PC-3 (cell line): ENCODE measurements around the gene GIPC2. TPM values are rescaled to one million over a fixed set of nuclear protein-coding genes. Genes with fewer than 3 reads are reported as not detected.

Experiments
- ATAC-seq: fragments of 200-7000 bp; cut with Tn5 transposase; 2 replicates; pipeline ENCODE4 v1.9.1; 2020; ENCODE audit warnings: mild to moderate bottlenecking, moderate library complexity
- BruUV-seq: library from RNA; stranded (reverse); fragments of 400-500 nt; replicated peaks from 2 replicates; lab custom pipeline; 2021; lab: Mats Ljungman, UMichigan
- CTCF ChIA-PET: fragments of 300-600 bp; sonication (Branson Sonifier 250); formaldehyde crosslinking; loops from one replicate; lab custom pipeline; 2022; ENCODE audit warnings: antibody characterized with exemption; lab: Charles Lee
- POLR2A ChIA-PET: fragments of 300-600 bp; sonication (Branson Sonifier 250); formaldehyde crosslinking; loops from one replicate; lab custom pipeline; 2022; ENCODE audit warnings: antibody characterized with exemption; ENCODE audit not compliant: unreplicated experiment; lab: Charles Lee
- DNase-seq: peaks from one replicate; pipeline ENCODE4 v3.0.0-alpha.2; 2015
- H2AFZ ChIP-seq: fragments of 300-600 bp; sonication (generic); 2 replicates; pipeline ENCODE4 v1.6.0; 2016; ENCODE audit warnings: antibody characterized with exemption, low read length
- H3F3A ChIP-seq: fragments of 300-600 bp; sonication (generic); one replicate; pipeline ENCODE4 v1.6.0; 2017; ENCODE audit warnings: antibody characterized with exemption, low read length, control low read depth, mild to moderate bottlenecking; ENCODE audit not compliant: unreplicated experiment
- H3K27ac ChIP-seq: fragments of 300-600 bp; sonication (generic); 2 replicates; pipeline ENCODE4 v1.5.1; 2016; ENCODE audit warnings: mild to moderate bottlenecking, low read length
- H3K27me3 ChIP-seq: fragments of 300-600 bp; sonication (generic); 2 replicates; pipeline ENCODE4 v1.6.1; 2016; ENCODE audit warnings: low read length, mixed read lengths
- H3K36me3 ChIP-seq: fragments of 300-600 bp; sonication (generic); 2 replicates; pipeline ENCODE4 v1.6.1; 2016; ENCODE audit warnings: low read depth, mixed run types, low read length, mixed read lengths
- H3K4me1 ChIP-seq: fragments of 300-600 bp; sonication (generic); 2 replicates; pipeline ENCODE4 v1.5.1; 2016; ENCODE audit warnings: low read length; ENCODE audit not compliant: insufficient read depth
- H3K4me2 ChIP-seq: fragments of 300-600 bp; sonication (generic); 2 replicates; pipeline ENCODE4 v1.6.0; 2016; ENCODE audit warnings: low read length
- H3K4me3 ChIP-seq: fragments of 300-600 bp; sonication (generic); 2 replicates; pipeline ENCODE4 v1.5.1; 2016; ENCODE audit warnings: mild to moderate bottlenecking, low read length, mixed read lengths
- H3K79me2 ChIP-seq: fragments of 300-600 bp; sonication (generic); 2 replicates; pipeline ENCODE4 v1.6.1; 2017; ENCODE audit warnings: low read length, mixed read lengths
- H3K9ac ChIP-seq: fragments of 300-600 bp; sonication (generic); 2 replicates; pipeline ENCODE4 v1.6.0; 2016; ENCODE audit warnings: mild to moderate bottlenecking, low read length
- H3K9me2 ChIP-seq: fragments of 300-600 bp; sonication (generic); replicated peaks from 2 replicates; pipeline ENCODE4 v1.6.1; 2016; ENCODE audit warnings: mixed run types, low read length, mixed read lengths
- H3K9me3 ChIP-seq: fragments of 300-600 bp; sonication (generic); 2 replicates; pipeline ENCODE4 v1.6.1; 2016; ENCODE audit warnings: low read length, mixed read lengths
- H4K20me1 ChIP-seq: fragments of 300-600 bp; sonication (generic); 2 replicates; pipeline ENCODE4 v1.6.1; 2016; ENCODE audit warnings: low read length, mixed read lengths
- CTCF ChIP-seq: fragments of 300-600 bp; sonication (generic); conservative IDR thresholded peaks from 2 replicates; pipeline ENCODE4 v1.5.1; 2017; ENCODE audit warnings: antibody characterized with exemption, low read depth, mild to moderate bottlenecking, low read length
- EZH2 ChIP-seq: fragments of 300-600 bp; sonication (generic); IDR thresholded peaks from one replicate; pipeline ENCODE4 v1.6.1; 2017; ENCODE audit warnings: antibody characterized with exemption, mild to moderate bottlenecking, low read length; ENCODE audit not compliant: unreplicated experiment
- EZH2phosphoT487 ChIP-seq: fragments of 300-600 bp; sonication (generic); IDR thresholded peaks from 2 replicates; pipeline ENCODE4 v1.6.1; 2018; ENCODE audit warnings: mild to moderate bottlenecking, antibody characterized with exemption, low read length, borderline replicate concordance
- intact Hi-C: fragments of 100-400 bp; cut with micrococcal nuclease; formaldehyde crosslinking; loops from 2 replicates; pipeline ENCODE4 v1.9.0; 2023
- total RNA-seq: library from RNA; depleted of rRNA; stranded (reverse); fragments of >200 nt; gene quantifications from 2 replicates; pipeline ENCODE4 v1.2.3, GENCODE V29; 2014

GIPC2 gene
- total RNA-seq, 1 experiment from 2014 or later, result not detected

GRCh38 chr1:78132174-78132947, 86.6 kb downstream of the GIPC2 start:
- H3K4me1 ChIP-seq, result peaks cover 6% of the 10 kb centered on the region
- no TSS peak for BruUV-seq
- no peaks in the 10 kb centered on the region for H3K36me3 ChIP-seq
- no peaks in the 10 kb centered on the region for H3K79me2 ChIP-seq
- intact Hi-C loops, result loop anchor here (5.0 kb wide), 3 partner anchors 120 to 360 kb away; partner anchors contain the start of gene PTGFR
- no peaks in the 10 kb centered on the region for H3K9me3 ChIP-seq
- H2AFZ ChIP-seq, result no peak overlapping the region
- no peak overlapping the region for H3K27ac ChIP-seq
- H3K9ac ChIP-seq, result no peak overlapping the region
- H3K4me2 ChIP-seq, result no peak overlapping the region
- no peak for DNase-seq
- H4K20me1 ChIP-seq, result no peaks in the 10 kb centered on the region
- TF ChIP-seq EZH2phosphoT487 (no peak), CTCF (no peak), EZH2 (no peak)
- no peak overlapping the region for H3K4me3 ChIP-seq
- ChIA-PET CTCF (no interaction called here), POLR2A (no interaction called here)
- no peaks in the 10 kb centered on the region for H3K9me2 ChIP-seq
- H3F3A ChIP-seq, result no peaks in the 10 kb centered on the region
- no peaks in the 10 kb centered on the region for H3K27me3 ChIP-seq
- ATAC-seq, result peak; percentile 20; the same call in 1 of the 2 replicates

- ATAC-seq (no peak), DNase-seq (no peak)
- no peak for TF ChIP-seq EZH2
- TF ChIP-seq CTCF, result no peak
- no peak for TF ChIP-seq EZH2phosphoT487
- no peak overlapping the region for H3K4me2 ChIP-seq
- H3K9me2 ChIP-seq, result no peaks in the 10 kb centered on the region
- H2AFZ ChIP-seq, result no peak overlapping the region
- no peaks in the 10 kb centered on the region for H3F3A ChIP-seq
- H4K20me1 ChIP-seq, result no peaks in the 10 kb centered on the region
- H3K9ac ChIP-seq, result no peak overlapping the region
- no peaks in the 10 kb centered on the region for H3K36me3 ChIP-seq
- ChIA-PET CTCF (no interaction called here), POLR2A (no interaction called here)
- H3K4me3 ChIP-seq, result no peak overlapping the region
- no peak overlapping the region for H3K27ac ChIP-seq
- no peaks in the 10 kb centered on the region for H3K79me2 ChIP-seq
- no peaks in the 10 kb centered on the region for H3K9me3 ChIP-seq
- peaks cover 6% of the 10 kb centered on the region for H3K4me1 ChIP-seq
- BruUV-seq, result no TSS peak
- no peaks in the 10 kb centered on the region for H3K27me3 ChIP-seq
- intact Hi-C loops, result loop anchor here (5.0 kb wide), 3 partner anchors 119 to 359 kb away; partner anchors contain the start of gene PTGFR
These were observed 87.2 kb downstream of the GIPC2 start for GRCh38 chr1:78132948-78133322.

- no peaks in the 10 kb centered on the region for H3K4me1 ChIP-seq
- BruUV-seq, result no TSS peak
- H3K36me3 ChIP-seq, result no peaks in the 10 kb centered on the region
- intact Hi-C loops, result no loop called here
- H3K9ac ChIP-seq, result no peak overlapping the region
- no peak overlapping the region for H3K4me3 ChIP-seq
- H3K27ac ChIP-seq, result no peak overlapping the region
- no peak for ATAC-seq
- H4K20me1 ChIP-seq, result no peaks in the 10 kb centered on the region
- no peaks in the 10 kb centered on the region for H3K9me2 ChIP-seq
- no peak for DNase-seq
- 0 out of 2 replicates have a peak overlapping the region, but pooled peaks have one; percentile 18 for H2AFZ ChIP-seq
- no peaks in the 10 kb centered on the region for H3K9me3 ChIP-seq
- H3K27me3 ChIP-seq, result no peaks in the 10 kb centered on the region
- CTCF ChIA-PET, result interaction anchor here (0.5 kb wide), 1 partner anchor 22 kb away, joined by 5 read pairs; no protein-coding TSS in a partner anchor
- TF ChIP-seq EZH2, result no peak
- TF ChIP-seq EZH2phosphoT487, result no peak
- no peak for TF ChIP-seq CTCF
- POLR2A ChIA-PET, result no interaction called here
- H3K79me2 ChIP-seq, result no peaks in the 10 kb centered on the region
- H3F3A ChIP-seq, result no peaks in the 10 kb centered on the region
- H3K4me2 ChIP-seq, result no peak overlapping the region
These were observed 90.9 kb downstream of the GIPC2 start for GRCh38 chr1:78136680-78137079.
